ENCODE data around the gene HSDL1. TPM values are rescaled to one million over a fixed set of nuclear protein-coding genes. Genes with fewer than 3 reads are reported as not detected.

The HSDL1 gene
- total and polyA plus RNA-seq, 10 of the 15 experiments (the other 5 are each of a cell fraction or from before 2014, with no cell fraction given), result 2.0 to 13.4 (median 5.6) TPM

GRCh38 chr16:84116720-84117493 is 28.1 kb downstream of the HSDL1 start, which contains the start of gene MBTPS1 (continued):
- TF ChIP-seq EGR1 (IDR thresholded peaks at IDR 0.05; ENCODE audit: borderline replicate concordance in 1 of 2, low read depth in 2 of 2, low read length in 2 of 2) (peak; percentile 42 to 79; a peak in 2 of 3 replicates), ETV6 (conservative IDR thresholded peaks at IDR 0.05 in 1 of 2, IDR thresholded peaks at IDR 0.05 in 1 of 2; ENCODE audit: borderline replicate concordance in 1 of 2, low read depth in 1 of 2) (no peak), NBN (IDR thresholded peaks at IDR 0.05) (peak; percentile 67), ZNF687 (IDR thresholded peaks at IDR 0.05) (0 out of 2 replicates have a peak, but pooled peaks have one; percentile 57), STAT3 (IDR thresholded peaks at IDR 0.05; ENCODE audit: low read depth, low read length) (no peak), MAX (IDR thresholded peaks at IDR 0.05; ENCODE audit: low read depth, low read length) (peak; percentile 64; the same call in 1 of the 2 replicates), CEBPB (IDR thresholded peaks at IDR 0.05; ENCODE audit: borderline replicate concordance in 1 of 2, low read depth in 2 of 2, low read length in 2 of 2) (no peak), BCL11A (IDR thresholded peaks at IDR 0.05; ENCODE audit: low read depth, low read length) (no peak), CBFB (IDR thresholded peaks at IDR 0.05; ENCODE audit: low read depth) (peak; percentile 69; the same call in 1 of the 2 replicates), YY1 (IDR thresholded peaks at IDR 0.05; ENCODE audit: low read depth, low read length) (peak; percentile 70), ZNF592 (IDR thresholded peaks at IDR 0.05) (no peak), CREB1 (IDR thresholded peaks at IDR 0.05; ENCODE audit: low read depth) (0 out of 2 replicates have a peak, but pooled peaks have one; percentile 0), E4F1 (IDR thresholded peaks at IDR 0.05; ENCODE audit: borderline replicate concordance, partially characterized antibody) (no peak), LARP7 (IDR thresholded peaks at IDR 0.05) (peak; percentile 65), ZNF24 (IDR thresholded peaks at IDR 0.05) (no peak), ESRRA (IDR thresholded peaks at IDR 0.05; ENCODE audit: low read length) (no peak), SMAD1 (IDR thresholded peaks at IDR 0.05; ENCODE audit: low read depth, partially characterized antibody) (no peak), RUNX3 (IDR thresholded peaks at IDR 0.05; ENCODE audit: low read length) (peak; percentile 24; the same call in 1 of the 2 replicates), NRF1 (conservative IDR thresholded peaks at IDR 0.05; ENCODE audit: low read depth, low read length) (0 out of 2 replicates have a peak, but pooled peaks have one; percentile 8)
